A549 (cell line): ENCODE results near the gene TAF8.

Source experiments
- CTCF ChIP-seq: fragments of >200 bp; sonication (Bioruptor Twin); formaldehyde crosslinking; IDR thresholded peaks from 3 replicates; pipeline ENCODE4 v1.5.1; 2016
- EHMT2 ChIP-seq: fragments of 200-600 bp; sonication (generic); IDR thresholded peaks from 2 replicates; pipeline ENCODE4 v1.6.1; 2016; ENCODE audit warnings: antibody characterized with exemption, low read depth, mild to moderate bottlenecking, moderate library complexity
- ELK1 ChIP-seq: fragments of 150-350 bp; IDR thresholded peaks from 2 replicates; pipeline ENCODE4 v1.6.1; 2014; ENCODE audit warnings: low read depth, mild to moderate bottlenecking, low read length
- GATA3 ChIP-seq: IDR thresholded peaks from 2 replicates; pipeline ENCODE4 v1.6.1; 2012; ENCODE audit warnings: borderline replicate concordance
- JUNB ChIP-seq: fragments of >200 bp; sonication (Bioruptor Twin); formaldehyde crosslinking; IDR thresholded peaks from 2 replicates; pipeline ENCODE4 v1.6.1; 2016
- KDM5A ChIP-seq: fragments of 200-600 bp; sonication (generic); IDR thresholded peaks from 2 replicates; pipeline ENCODE4 v1.6.1; 2016; ENCODE audit warnings: antibody characterized with exemption, mild to moderate bottlenecking
- POLR2A ChIP-seq: IDR thresholded peaks from 2 replicates; pipeline ENCODE4 v1.6.1; 2012; ENCODE audit warnings: mild to moderate bottlenecking, low read length
- POLR2AphosphoS2 ChIP-seq: conservative IDR thresholded peaks from 2 replicates; pipeline ENCODE4 v1.6.1; 2012; ENCODE audit warnings: low read length, improper control_type of control experiment, inconsistent platforms

- TF ChIP-seq POLR2A = no peak
- TF ChIP-seq EHMT2 = no peak
- no peak for TF ChIP-seq JUNB
- no peak for TF ChIP-seq CTCF
- TF ChIP-seq ELK1 = no peak
- no peak for TF ChIP-seq POLR2AphosphoS2
- no peak for TF ChIP-seq KDM5A
- no peak for TF ChIP-seq GATA3
These were observed 36.0 kb downstream of the TAF8 start for GRCh38 chr6:42086046-42087035.
